UCSD-AML1 (cell line): ENCODE data around the gene IFT81.
"Not testable (repeated sequence)": the region's sequence is repeated elsewhere in the genome, so short reads cannot be mapped to it uniquely, and the experiment has no call there.

Experiments
- DNase-seq: peaks from one replicate; lab custom pipeline; 2025; ENCODE audit not compliant: unreplicated experiment; lab: John Stamatoyannopoulos, UW

Gene IFT81

DNA sequence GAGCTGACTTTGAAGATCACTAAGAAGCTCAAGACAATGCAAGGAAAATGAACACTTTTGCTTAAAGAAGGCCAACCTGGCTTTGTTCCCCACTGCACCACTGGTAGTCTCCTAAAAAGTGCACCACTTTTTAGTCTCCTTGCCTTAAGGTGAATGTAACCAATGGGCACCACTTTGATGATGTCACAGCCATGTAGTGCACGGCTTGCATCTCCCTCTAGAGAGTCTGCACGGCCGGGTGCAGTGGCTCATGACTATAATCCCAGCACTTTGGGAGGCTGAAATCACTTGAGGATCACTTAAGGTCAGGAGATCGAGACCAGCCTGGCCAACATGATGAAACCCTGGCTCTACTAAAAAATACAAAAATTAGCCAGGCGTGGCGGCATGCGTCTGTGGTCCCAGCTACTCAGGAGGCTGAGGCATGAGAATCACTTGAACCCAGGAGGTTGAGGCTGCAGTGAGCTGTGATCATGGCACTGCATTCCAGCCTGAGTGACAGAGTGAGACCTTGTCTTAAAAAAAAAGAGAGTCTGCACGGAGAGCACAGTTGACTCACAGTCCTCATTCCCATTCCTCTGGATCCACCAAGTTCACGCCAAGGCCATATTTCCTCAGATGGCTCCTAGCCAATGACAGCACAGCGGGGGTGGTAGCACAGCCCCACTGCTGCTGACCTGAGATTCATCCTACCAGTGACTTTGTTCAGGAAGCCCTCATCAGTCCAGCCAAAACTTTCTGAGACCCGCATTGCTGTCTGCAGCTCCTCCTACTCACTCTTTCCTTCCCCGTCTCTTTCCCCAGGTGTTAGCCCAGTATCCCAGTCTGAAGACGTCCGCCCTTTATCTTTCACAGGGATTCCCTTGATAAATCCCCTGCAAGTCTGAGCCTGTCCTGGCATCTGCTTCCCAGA, 16.5 kb upstream of the IFT81 start:
- no peak for DNase-seq

DNA sequence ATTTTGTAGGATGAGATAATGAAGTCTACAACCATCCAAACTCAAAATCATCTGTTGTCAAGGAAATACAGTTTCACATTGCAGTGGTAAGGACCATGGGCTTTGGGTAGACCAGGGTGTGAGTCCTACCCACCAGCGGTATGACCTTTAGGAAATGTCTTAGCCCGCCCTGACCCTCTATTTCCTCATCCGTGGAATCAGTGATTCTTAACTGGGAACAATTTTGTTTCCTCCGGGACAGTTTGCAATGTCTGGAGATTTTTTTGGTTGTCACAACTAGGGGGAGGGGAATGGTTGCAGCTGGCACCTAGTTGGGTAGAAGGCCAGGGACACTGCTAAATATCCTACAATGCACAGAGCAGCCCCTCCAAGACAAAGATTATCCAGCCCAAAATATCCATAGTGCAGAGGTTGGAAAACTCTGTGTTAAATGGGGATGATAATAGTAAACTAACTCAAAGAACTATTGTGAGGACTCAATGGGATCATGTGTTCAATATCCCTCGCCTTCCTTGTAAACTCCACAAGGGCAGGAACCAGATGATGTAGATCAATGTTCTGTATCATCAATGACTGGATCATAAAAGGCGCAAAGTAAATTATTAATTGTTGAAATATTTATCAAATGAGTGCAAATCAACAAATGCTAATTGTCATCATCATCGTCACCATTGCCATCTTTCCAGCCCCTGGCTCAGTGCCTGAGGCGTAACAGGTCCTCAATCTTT, 15.7 kb upstream of the IFT81 start:
- DNase-seq: no peak

DNA sequence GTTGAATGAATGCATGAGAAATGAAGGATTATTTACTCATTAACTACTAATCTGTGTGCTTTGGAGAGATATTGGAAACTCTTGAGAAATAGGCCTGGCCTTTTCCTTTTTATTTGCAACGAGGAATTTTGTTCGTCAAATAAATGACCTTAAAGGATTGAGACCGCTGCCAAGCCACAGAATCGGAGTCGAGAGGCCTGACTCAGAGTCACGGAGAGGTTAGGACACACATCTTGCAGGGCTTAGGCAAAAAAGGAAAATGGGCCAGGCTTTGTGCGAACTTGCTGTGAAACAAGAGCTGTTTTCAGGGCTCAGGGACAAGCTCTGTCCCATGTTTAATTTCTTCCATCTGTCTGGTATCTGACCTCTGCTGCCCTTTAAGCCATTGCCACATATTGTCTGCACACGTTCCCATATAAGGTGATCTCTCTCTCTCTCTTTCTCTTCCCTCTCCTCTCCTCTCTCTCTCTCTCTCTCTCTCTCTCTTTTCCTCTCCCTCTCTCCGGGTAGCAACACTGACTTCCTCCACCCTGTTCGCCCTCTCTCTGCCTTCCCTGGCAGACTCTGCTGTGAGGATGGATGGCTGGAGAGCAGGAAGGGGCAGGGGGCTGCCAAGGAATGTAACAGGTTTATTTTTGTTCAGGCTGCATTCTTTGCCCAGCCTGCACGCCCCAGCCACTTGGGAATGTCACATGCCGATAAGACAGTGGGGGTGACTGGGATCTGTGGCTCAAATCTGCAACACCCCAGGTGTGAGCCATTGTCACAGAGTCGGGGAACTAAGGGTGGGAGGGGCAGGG, 14.9 kb upstream of the IFT81 start:
- DNase-seq: no peak

DNA sequence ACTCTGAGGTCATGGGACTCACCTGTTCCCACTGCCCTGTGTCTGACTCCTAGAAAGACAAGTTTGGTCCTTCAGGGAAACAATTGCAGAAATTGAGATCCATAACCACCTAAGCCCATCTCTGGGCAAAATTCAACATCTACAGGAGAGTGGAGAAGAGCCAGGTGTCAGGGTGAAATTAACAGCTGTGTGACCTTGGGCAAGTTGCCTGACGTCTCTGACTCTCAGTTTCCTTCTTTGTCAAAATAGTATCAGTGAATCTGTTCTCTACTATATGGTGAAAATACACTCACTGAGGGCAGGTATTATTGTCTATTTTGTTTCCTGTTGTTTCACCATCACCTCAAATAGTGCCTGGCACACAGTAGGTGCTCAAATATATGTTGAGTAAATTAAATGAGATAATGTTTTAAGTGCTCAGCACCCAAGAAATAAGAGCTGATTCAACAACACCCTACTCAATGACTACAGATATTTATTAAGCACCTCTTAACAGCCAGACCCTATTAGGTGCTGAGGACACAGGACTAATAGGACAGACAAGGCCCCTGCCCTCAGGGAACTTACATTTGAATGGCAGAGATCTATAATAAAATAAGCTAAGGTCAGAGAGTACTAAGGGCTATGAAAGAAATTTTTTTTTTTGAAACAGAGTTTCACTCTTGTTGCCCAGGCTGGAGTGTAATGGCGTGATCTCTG, 14.2 kb upstream of the IFT81 start:
- DNase-seq: no peak

DNA sequence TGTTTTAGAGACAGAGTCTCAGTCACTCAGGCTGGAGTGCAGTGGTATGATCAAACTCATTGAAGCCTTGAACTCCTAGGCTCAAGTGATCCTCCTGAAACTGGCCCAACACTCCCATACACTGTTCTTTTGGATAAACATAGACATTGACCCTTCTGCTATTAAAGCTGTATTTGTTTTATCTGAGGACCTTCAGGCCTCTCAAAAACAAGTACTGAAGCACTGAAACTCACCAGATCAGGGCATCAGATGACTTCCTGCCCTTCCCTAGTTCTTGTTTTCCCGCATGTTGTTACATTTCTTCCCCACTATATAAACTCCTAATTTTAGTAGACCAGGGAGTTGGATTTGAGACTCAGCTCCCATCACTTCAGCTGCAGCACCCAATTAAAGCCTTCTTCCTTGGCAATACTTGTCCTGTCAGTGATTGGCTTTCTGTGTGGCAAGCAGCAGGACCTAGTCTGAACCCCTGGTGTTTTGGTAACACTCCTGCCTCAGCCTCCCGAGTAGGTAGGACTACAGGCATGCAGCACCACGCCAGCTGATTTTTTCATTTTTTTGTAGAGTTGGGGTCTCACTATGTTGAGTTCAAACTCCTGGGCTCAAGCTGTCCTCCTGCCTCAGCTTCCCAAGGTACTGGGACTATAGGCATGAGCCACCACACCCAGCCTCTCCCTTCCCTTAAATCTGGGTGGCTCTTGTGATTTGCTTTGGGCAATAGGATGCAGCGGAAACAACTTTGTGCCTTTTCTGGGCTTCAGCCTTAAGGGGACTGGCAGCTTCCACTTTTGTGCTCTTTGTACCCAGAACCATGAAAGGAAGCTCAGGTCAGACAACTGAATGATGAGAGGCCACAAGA, 12.5 kb upstream of the IFT81 start:
- DNase-seq: no peak

DNA sequence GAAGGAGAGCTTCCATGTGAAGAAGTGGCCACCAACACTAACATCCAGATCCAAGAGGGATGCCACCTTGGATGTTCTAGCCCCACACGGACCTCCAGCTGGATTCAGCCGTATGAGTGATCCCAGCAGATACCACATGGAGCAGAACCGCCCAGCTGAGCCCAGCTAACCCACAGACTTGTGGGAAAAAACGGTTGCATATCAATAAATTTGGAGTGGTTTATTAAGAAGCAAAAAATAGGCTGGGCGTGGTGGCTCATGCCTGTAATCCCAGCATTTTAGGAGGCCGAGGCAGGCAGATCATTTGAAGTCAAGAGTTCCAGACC, 11.9 kb upstream of the IFT81 start:
- no peak for DNase-seq

DNA sequence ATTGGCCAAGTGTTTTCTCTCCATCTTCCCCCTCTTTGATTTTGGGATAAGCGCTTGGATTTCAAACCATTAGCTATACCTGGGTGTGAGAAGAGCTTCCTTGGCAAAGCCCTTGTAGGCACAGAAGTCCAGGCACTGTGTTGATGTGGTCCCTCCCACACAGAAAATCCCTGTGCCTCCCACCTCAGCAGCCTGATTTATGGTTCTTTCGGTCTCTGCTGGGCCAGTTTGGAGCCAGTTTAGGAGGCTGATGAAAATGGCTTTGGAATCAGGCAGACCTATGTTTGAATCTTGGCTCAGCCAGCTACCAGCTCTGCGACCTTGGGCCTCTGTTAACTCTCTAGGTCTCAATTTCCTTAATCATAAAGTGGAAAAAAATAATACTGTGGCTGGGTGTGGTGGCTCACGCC, 9.6 kb upstream of the IFT81 start:
- DNase-seq: no peak

DNA sequence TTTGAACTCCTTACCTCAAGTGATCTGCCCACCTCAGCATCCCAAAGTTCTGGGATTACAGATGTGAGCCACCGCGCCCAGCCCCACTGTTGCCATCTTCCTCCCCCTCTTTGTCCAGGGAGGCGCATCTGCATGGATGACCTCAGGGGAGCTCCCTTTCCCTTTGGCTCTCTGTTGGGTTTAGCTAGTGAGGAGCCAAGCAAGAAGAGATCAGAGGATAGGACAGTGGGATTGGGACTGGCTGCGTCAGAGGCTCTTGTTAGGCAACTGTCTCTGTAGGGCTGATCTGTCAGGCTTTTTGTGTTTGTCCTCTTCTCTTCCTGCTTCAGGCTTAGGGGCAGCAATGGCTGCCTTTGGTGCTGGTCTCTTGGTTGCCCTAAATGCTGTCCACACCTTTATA, 8.5 kb upstream of the IFT81 start:
- no peak for DNase-seq

DNA sequence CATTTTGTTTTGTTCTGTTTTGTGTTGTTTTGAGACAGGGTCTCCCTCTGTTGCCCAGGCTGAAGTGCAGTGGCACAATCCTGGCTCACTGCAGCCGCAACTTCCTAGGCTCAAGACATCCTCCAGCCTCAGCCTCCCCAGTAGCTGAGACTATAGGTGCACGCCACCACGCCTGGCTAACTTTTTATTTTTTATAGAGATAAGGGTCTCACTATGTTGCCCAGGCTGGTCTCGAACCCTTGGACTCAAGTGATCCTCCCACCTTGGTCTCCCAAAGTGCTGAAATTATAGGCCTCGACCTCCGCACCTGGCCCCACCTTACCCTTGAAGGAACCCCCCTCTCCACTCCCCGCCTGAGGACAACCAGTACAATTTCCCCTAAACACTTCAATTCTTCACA, 7.5 kb upstream of the IFT81 start:
- no peak for DNase-seq

DNA sequence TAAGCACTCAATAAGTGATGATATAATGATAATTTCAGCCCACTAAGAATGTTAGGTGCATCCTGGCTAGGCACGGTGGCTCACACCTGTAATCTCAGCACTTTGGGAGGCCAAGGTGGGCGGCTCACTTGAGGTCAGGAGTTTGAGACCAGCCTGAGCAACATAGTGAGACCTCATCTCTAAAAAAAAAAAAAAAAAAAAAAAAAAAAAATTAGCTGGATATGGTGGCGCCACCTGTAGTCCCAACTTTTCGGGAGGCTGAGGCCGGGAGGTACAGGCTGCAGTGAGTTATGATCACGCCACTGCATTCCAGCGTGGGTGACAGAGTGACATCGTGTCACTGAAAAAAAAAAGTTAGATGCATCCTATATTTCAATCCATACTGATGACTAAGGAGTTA, 6.9 kb upstream of the IFT81 start:
- not testable (repeated sequence) for DNase-seq

DNA sequence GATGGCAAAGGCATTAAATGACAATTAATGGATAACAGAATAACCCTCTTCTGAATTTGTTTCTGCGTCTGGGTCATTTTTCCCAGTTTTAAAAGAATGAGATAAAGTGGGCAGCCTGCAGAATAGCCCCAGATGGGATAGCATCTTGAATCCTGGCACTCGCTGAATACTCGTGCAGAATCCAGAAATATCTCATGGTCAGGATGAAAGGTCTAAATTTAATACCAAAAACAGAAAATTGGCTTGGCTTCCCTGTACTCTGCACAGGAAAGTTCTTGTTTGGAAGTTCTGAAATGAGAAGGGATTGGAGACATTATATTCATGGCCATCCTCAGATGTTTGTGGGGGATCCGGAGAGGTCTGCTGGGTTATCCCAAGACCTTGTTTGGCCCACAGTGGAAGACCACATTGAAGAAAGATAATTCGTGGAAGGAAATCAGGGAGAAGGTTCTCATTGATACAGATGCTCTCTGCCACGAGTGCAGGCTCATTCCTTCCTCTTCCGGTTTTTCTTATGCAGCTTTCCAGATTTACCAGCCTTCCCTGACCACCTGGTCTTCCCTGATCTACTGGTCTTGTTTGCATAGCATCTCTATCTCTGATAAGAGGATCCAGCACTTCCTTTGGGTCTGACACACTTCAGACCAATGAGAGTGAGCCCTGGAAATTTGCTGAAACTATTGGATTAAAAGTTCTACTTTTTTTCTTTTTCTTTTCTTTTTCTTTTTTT, 6.0 kb upstream of the IFT81 start:
- no peak for DNase-seq

DNA sequence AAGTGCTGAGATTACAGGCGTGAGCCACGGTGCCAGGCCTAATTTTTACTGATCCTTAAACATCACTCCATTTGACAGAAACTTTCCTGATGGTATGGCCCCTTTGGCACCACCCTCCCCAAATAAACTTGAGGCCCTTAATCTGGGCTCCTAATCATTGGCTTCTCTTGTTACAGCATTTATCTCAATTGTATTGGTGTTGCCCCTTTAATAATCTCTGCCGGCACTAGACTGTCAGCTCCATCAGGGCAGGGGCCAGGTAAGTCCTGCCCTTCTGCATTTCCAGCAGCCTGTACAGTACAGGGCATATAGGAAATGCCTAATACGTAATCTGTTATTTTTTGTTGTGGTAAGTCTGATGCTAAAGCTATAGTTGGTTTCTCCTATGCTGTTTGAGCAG, 1.2 kb upstream of the IFT81 start:
- DNase-seq: no peak

DNA sequence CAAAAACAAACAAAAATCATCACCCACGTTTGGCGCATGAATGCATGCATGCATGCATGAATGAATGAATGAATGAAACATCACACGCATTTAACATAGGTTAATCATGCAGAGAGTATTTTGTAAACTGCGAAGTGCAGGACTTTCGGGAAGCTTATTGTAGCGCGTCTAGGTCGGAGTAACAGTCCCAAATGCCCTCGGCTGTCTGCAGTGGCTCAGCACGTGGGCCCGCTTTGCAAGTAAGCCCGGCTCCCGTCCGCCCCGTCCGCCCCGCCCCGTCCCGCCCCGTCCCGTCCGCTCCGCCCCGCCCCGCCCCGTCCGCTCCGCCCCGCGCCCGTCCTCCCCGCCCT, 263 bp upstream of the IFT81 start:
- no peak for DNase-seq

DNA sequence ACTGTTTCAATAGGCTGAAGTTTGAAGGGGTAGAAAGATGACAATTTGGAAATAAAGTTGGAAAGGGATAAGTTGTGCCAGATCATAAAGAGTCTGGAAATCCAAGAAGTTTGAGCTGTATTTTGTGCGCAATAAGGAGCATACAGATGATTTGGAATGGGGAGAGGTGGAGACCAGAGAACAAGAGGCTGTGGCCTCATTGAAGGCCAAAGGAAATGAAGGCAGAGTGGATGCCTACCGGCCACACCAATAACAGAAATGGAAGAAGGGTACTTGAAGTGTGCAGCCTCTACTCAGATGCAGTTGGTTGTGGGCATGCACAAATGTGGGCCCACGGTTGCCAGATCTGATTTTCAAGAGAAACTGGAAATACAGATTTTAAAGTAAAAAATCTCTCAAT, 2.4 kb downstream of the IFT81 start:
- DNase-seq: no peak

DNA sequence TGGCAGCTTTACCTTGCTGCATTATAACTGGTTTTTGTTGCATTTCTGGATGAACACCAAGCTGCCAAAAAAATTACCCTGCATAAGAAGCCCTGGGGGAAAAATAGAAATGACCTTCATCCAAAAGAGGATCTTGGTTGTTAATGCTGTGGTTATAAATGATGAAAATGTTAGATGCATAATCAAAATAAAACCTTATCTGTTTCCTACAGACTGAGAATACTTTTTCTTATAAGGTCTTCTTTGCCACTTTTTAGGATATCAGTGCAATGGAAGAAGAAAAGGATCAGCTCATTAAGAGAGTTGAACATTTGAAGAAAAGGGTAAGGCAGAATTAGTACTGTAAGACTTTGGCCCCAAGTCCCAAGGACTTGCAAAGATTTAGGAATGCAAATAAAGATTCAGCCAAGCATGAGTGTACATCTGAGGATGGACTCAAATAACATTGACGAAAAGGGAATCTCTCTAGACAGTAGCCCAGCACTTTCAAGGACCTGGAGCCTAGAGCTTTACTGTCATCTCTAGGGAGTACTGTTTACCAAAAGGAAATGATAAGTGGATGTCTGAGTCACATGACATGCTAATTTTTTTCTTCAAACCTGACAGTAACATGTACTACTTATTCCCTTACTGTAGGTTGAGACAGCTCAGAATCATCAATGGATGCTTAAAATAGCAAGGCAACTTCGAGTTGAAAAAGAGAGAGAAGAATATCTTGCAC, 10.7 kb downstream of the IFT81 start:
- DNase-seq: no peak

DNA sequence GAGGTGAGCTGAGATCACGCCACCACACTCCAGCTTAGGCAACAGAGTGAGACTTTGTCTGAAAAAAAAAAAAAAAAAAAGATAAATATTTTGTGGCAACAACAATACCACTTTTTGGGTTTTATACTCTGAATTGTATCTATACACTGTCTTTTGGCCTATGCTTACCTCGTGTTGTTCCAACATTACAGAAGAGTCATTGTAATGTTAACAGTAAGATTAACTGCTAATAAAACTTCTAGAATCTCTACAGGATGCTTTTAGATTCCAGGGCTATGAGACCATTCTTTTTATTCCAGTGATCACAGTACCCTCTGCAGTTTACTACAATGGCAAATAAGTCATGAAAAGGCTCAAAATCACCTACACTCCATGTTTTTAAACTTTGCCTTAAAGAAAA, 11.6 kb downstream of the IFT81 start:
- no peak for DNase-seq

DNA sequence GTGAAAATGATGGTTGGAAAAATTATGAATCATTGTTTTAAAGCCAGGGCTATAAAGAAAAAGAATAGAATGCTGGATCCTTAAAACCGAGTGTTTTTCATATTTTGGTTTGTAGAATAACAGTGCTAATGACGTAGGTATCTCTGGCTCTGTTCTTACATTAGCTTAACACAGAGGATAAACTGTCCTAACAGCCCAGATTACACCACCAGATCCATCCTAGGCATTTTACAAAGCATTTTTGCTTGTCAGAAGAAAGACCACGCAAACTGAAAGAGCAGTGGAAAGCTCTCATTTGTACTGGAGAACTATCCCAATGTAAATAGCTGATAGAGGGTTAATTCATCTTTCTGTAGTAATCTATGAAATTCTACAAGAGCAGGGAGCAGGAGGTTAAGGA, 13.6 kb downstream of the IFT81 start:
- DNase-seq: no peak

DNA sequence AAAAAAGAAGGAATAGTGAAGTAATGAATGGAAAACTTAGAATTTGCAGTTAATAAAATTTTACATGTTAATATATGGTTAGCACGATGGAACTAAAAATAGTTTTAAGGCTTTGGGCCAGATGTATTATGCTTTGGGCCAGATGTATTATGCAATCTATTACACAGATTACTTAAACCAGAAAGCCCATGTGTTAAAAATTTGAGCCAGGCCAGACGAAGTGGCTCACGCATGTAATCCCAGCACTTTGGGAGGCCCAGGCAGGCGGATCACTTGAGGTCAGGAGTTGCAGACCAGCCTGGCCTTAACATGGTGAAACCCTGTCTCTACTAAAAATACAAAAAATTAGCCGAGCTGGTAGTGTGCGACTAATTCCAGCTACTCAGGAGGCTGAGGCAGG, 17.2 kb downstream of the IFT81 start:
- DNase-seq: no peak

DNA sequence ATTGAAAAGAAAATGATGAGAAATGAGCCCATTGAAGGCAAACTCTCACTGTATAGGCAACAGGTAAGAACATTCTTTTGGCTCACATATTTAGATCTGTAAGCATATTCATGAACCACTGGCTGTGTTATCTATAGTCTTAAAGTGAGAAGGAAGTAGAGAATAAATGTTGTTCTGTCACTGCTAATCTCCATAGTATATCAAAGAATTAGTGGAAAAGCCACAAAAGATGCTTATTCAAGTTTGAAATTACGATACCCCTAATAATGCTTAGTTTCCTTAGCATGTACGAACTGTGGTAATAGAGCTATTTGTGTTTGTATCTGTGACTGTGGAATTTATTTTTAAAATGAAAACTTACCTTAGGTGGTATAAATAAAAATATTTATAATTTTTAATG, 22.8 kb downstream of the IFT81 start:
- no peak for DNase-seq
